K562 (cell line): ENCODE measurements around the gene FGFBP2. TPM values are rescaled to one million over a fixed set of nuclear protein-coding genes. Genes with fewer than 3 reads are reported as not detected.

Experiments
- ATAC-seq: fragments of 200-7000 bp; cut with Tn5 transposase; 3 replicates; pipeline ENCODE4 v1.9.1; 2020; ENCODE audit warnings: moderate library complexity
- BruUV-seq: library from RNA; stranded (reverse); fragments of 400-500 nt; replicated peaks from 2 replicates; lab custom pipeline; 2021; lab: Mats Ljungman, UMichigan
- CTCF ChIA-PET: fragments of 300-600 bp; formaldehyde crosslinking; extraction: SDS; loops from one replicate; lab custom pipeline; 2021; ENCODE audit warnings: low intra/inter-chr PET ratio; lab: Yijun Ruan, JAX
- POLR2A ChIA-PET: fragments of 300-600, 350-650 bp; sonication (Branson Sonifier 250); formaldehyde crosslinking; extraction: SDS; loops from one replicate; lab custom pipeline; 2021; ENCODE audit warnings: antibody characterized with exemption, inconsistent platforms; lab: Yijun Ruan, JAX
- DNase-seq, 4 experiments: peaks; one replicate each; pipeline versions ENCODE4 v3.0.0 to v3.0.0-alpha.2; 2011 to 2018; ENCODE audit warnings: low spot score in 3 of 4, mixed read lengths in 3 of 4; ENCODE audit errors: extremely low read depth in 1 of 4
- FAIRE-seq: peaks from 2 replicates; lab custom pipeline; 2011; peaks lifted over from hg19 to GRCh38; lab: Jason Lieb, UNC
- H2AFZ ChIP-seq: 2 replicates; pipeline ENCODE4 v1.6.0; 2011; ENCODE audit warnings: low read depth, low read length, control low read depth, inconsistent platforms
- H3K27ac ChIP-seq: fragments of 200-600 bp; 3 replicates; pipeline ENCODE4 v1.8.0; 2011; ENCODE audit warnings: low read depth, mild to moderate bottlenecking, control low read depth, inconsistent platforms, low read length, moderate library complexity, mixed read lengths; ENCODE audit errors: extremely low read depth
- H3K27me3 ChIP-seq, 2 experiments: fragments of 300-600 bp in 1 of 2; 2 replicates in 1 of 2; 3 replicates in 1 of 2; pipeline versions ENCODE4 v1.6.0 to v1.8.0; 2011; ENCODE audit warnings: inconsistent platforms in 2 of 2, low read length in 2 of 2, mild to moderate bottlenecking in 1 of 2, mixed read lengths in 1 of 2, moderate library complexity in 1 of 2; ENCODE audit not compliant: control insufficient read depth in 2 of 2, insufficient read depth in 2 of 2
- H3K36me3 ChIP-seq: fragments of 300-600 bp; 3 replicates; pipeline ENCODE4 v1.8.0; 2011; ENCODE audit warnings: mild to moderate bottlenecking, low read length, inconsistent platforms; ENCODE audit not compliant: control insufficient read depth, insufficient read depth
- H3K4me1 ChIP-seq, 2 experiments: fragments of 200-600 bp in 1 of 2; replicated peaks in 1 of 2; 2 replicates in 1 of 2; 3 replicates in 1 of 2; pipeline versions ENCODE4 v1.5.1 to v1.8.0; 2011; ENCODE audit warnings: inconsistent platforms in 2 of 2, low read length in 2 of 2, mild to moderate bottlenecking in 1 of 2, mixed read lengths in 1 of 2, moderate library complexity in 1 of 2; ENCODE audit not compliant: control insufficient read depth in 2 of 2, insufficient read depth in 2 of 2
- H3K4me2 ChIP-seq: 2 replicates; pipeline ENCODE4 v1.6.1; 2011; ENCODE audit warnings: low read length, control low read depth, inconsistent platforms, mixed read lengths; ENCODE audit not compliant: insufficient read depth
- H3K4me3 ChIP-seq: fragments of 200-600 bp; sonication (generic), shearing (Covaris generic); 2 replicates; pipeline ENCODE4 v1.5.1; 2016; ENCODE audit warnings: control low read depth, inconsistent platforms
- H3K79me2 ChIP-seq: fragments of 200-600 bp; 3 replicates; pipeline ENCODE4 v1.8.0; 2011; ENCODE audit warnings: low read length, inconsistent platforms; ENCODE audit not compliant: control insufficient read depth, insufficient read depth
- H3K9ac ChIP-seq, 2 experiments: 2 replicates each; pipeline versions ENCODE4 v1.6.0 to v1.6.1; 2011; ENCODE audit warnings: low read depth in 2 of 2, low read length in 2 of 2, control low read depth in 1 of 2, inconsistent platforms in 1 of 2, mild to moderate bottlenecking in 1 of 2, mixed read lengths in 1 of 2; ENCODE audit not compliant: insufficient read depth in 1 of 2
- H3K9me1 ChIP-seq: one replicate; pipeline ENCODE4 v1.6.0; 2011; ENCODE audit warnings: inconsistent platforms, mild to moderate bottlenecking, low read length, moderate library complexity; ENCODE audit not compliant: control insufficient read depth, insufficient read depth
- H3K9me3 ChIP-seq: replicated peaks from 2 replicates; pipeline ENCODE4 v1.5.1; 2011; ENCODE audit warnings: low read depth, low read length, inconsistent platforms; ENCODE audit not compliant: control insufficient read depth, insufficient read depth
- H4K20me1 ChIP-seq: replicated peaks from 2 replicates; pipeline ENCODE4 v1.6.1; 2011; ENCODE audit warnings: low read length, inconsistent platforms, mixed read lengths; ENCODE audit not compliant: control insufficient read depth, insufficient read depth
- ARID2 ChIP-seq: fragments of 450-650 bp; IDR thresholded peaks from 2 replicates; pipeline ENCODE4 v1.6.1; 2017; ENCODE audit warnings: antibody characterized with exemption, mild to moderate bottlenecking
- BMI1 ChIP-seq: fragments of 150-350 bp; IDR thresholded peaks from 2 replicates; pipeline ENCODE4 v1.6.1; 2014; ENCODE audit warnings: low read length
- TSC22D4 ChIP-seq: fragments of 450-650 bp; IDR thresholded peaks from 2 replicates; pipeline ENCODE4 v1.6.1; 2016; ENCODE audit warnings: missing genetic modification characterization, missing biosample characterization, control low read depth
- ZNF586 ChIP-seq: fragments of 450-650 bp; formaldehyde crosslinking; conservative IDR thresholded peaks from 2 replicates; pipeline ENCODE4 v1.4.0; 2020; ENCODE audit warnings: mild to moderate bottlenecking, moderate library complexity
- ZNF699 ChIP-seq: fragments of 250-450 bp; sonication (Bioruptor Pico); IDR thresholded peaks from 2 replicates; pipeline ENCODE4 v1.8.0; 2021; ENCODE audit warnings: mild to moderate bottlenecking, moderate library complexity; ENCODE audit not compliant: insufficient replicate concordance
- ZNF79 ChIP-seq: fragments of 250-450 bp; sonication (Bioruptor Pico); IDR thresholded peaks from 2 replicates; pipeline ENCODE4 v1.4.0; 2020; ENCODE audit warnings: low read depth, mild to moderate bottlenecking, moderate library complexity
- WGBS: fragments of 100-300 bp; shearing (Covaris generic); methylation state at CpG from one replicate; pipeline ENCODE4 v1.1.6; 2016; ENCODE audit warnings: low coverage, mixed read lengths; ENCODE audit not compliant: insufficient coverage; ENCODE audit errors: missing lambda C conversion rate; 5-methylcytosine and 5-hydroxymethylcytosine counted together
- in situ Hi-C: fragments of 300-500 bp; cut with MboI; formaldehyde crosslinking; loops from 4 replicates; pipeline ENCODE4 v1.15.0; 2018; ENCODE audit warnings: inconsistent platforms, mixed read lengths
- intact Hi-C: fragments of 100-400 bp; cut with micrococcal nuclease; formaldehyde crosslinking; loops from 2 replicates; pipeline ENCODE4 v1.14.2; 2022
- polyA plus RNA-seq, 8 experiments: library from polyadenylated mRNA; depleted of rRNA in 4 of 8; stranded (reverse) in 5 of 8; unstranded in 3 of 8; fragments of >200 nt; fragmentation: Nextera tagmentation in 2 of 8; fragmentation: Illumina TruSeq in 1 of 8; extraction: Ambion mirVana in 2 of 8; extraction: Trizol in 1 of 8; gene quantifications; 2 replicates each; pipeline versions ENCODE4 v1.2.1 to v1.2.3, GENCODE V29; 2011 to 2014; ENCODE audit warnings: inconsistent platforms in 1 of 8, missing spikeins in 1 of 8
- total RNA-seq, 7 experiments: library from RNA; depleted of rRNA in 6 of 7; stranded (reverse); fragments of >200 nt in 6 of 7; fragmentation: Illumina TruSeq in 2 of 7; extraction: Trizol in 2 of 7; gene quantifications; 2 replicates each; pipeline versions ENCODE4 v1.2.1 to v1.2.3, GENCODE V29; 2011 to 2021; ENCODE audit warnings: low replicate concordance in 1 of 7
- TF ChIP-seq, protein P1 (sequence below): fragments of 200-800 bp; sonication (Bioruptor generic); IDR thresholded peaks from 2 replicates; pipeline ENCODE4 v1.6.1; 2017; ENCODE audit warnings: missing genetic modification characterization, missing compliant biosample characterization
- TF ChIP-seq, protein P2 (sequence below): fragments of 450-650 bp; formaldehyde crosslinking; IDR thresholded peaks from 2 replicates; pipeline ENCODE4 v1.4.0; 2020; ENCODE audit warnings: mild to moderate bottlenecking, moderate library complexity
- TF ChIP-seq, protein P3 (sequence below): fragments of 250-450 bp; sonication (Bioruptor Pico); IDR thresholded peaks from 2 replicates; pipeline ENCODE4 v1.5.0; 2020; ENCODE audit warnings: mild to moderate bottlenecking

FGFBP2 gene
- total and polyA plus RNA-seq, 9 of the 15 experiments (the other 6 are each of a cell fraction or from before 2014, with no cell fraction given): not detected

DNA sequence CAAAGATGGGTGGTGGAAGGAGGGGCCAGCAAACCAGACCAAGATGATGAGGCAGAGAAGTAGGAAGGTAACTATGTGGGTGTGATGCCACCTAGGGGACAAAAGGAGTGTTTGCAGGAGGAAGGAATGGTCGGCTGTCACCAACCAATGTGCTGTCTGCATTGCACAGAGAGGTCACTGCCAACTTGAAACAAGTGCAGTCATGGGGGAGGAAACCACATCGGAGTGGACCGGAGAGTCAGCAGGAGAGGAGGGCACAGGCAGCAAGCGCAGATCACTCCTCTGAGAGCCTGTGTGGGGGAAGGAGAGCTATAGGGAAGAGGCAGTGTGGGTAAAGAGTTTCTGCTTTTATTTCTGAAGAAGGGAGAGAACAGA lies 38.5 kb upstream of the FGFBP2 start:
- CTCF ChIA-PET: interaction anchor here (0.7 to 1.2 kb wide), 4 partner anchors 45 to 522 kb away, joined by 3 to 7 read pairs (median 3); no protein-coding TSS in a partner anchor
- ATAC-seq (peak; percentile 99), FAIRE-seq (peak; percentile 97), DNase-seq (peak; percentile 62 to 68 (median 64))
- intact Hi-C loops: loop anchor here (1.0 to 5.0 kb wide), 5 partner anchors 39 to 523 kb away; partner anchors contain the start of gene FGFBP2
- no peaks in the 10 kb centered on the region for H3K4me1 ChIP-seq
- H3K27ac ChIP-seq: no peak overlapping the region
- no peak overlapping the region for H3K9ac ChIP-seq
- in situ Hi-C loops: loop anchor here (5.0 to 10.0 kb wide), 2 partner anchors 197 to 524 kb away; no protein-coding TSS in a partner anchor
- no peaks in the 10 kb centered on the region for H3K9me3 ChIP-seq
- POLR2A ChIA-PET: no interaction called here
- H3K27me3 ChIP-seq: peaks cover 0 to 14% of the 10 kb centered on the region in 2 experiments; a peak in 4 of 5 replicates
- H3K79me2 ChIP-seq: no peaks in the 10 kb centered on the region
- H3K9me1 ChIP-seq: no peaks in the 10 kb centered on the region
- H3K36me3 ChIP-seq: no peaks in the 10 kb centered on the region
- no peaks in the 10 kb centered on the region for H4K20me1 ChIP-seq
- no peak overlapping the region for H3K4me3 ChIP-seq
- no peak overlapping the region for H2AFZ ChIP-seq
- 0% methylated on average over 4 of the region's 4 CpGs for WGBS
- no TSS peak for BruUV-seq
- no peak overlapping the region for H3K4me2 ChIP-seq
- TF ChIP-seq ZNF699 (CRISPR knock-in tag) (no peak), BMI1 (no peak), ZNF79 (CRISPR knock-in tag) (no peak), ARID2 (peak; percentile 14; the same call in 1 of the 2 replicates), ZNF586 (no peak), TSC22D4 (tag) (no peak)
- TF ChIP-seq, protein P1, sequence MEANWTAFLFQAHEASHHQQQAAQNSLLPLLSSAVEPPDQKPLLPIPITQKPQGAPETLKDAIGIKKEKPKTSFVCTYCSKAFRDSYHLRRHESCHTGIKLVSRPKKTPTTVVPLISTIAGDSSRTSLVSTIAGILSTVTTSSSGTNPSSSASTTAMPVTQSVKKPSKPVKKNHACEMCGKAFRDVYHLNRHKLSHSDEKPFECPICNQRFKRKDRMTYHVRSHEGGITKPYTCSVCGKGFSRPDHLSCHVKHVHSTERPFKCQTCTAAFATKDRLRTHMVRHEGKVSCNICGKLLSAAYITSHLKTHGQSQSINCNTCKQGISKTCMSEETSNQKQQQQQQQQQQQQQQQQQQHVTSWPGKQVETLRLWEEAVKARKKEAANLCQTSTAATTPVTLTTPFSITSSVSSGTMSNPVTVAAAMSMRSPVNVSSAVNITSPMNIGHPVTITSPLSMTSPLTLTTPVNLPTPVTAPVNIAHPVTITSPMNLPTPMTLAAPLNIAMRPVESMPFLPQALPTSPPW (CRISPR knock-in tag): peak; percentile 49; the same call in 1 of the 2 replicates
- TF ChIP-seq, protein P2, sequence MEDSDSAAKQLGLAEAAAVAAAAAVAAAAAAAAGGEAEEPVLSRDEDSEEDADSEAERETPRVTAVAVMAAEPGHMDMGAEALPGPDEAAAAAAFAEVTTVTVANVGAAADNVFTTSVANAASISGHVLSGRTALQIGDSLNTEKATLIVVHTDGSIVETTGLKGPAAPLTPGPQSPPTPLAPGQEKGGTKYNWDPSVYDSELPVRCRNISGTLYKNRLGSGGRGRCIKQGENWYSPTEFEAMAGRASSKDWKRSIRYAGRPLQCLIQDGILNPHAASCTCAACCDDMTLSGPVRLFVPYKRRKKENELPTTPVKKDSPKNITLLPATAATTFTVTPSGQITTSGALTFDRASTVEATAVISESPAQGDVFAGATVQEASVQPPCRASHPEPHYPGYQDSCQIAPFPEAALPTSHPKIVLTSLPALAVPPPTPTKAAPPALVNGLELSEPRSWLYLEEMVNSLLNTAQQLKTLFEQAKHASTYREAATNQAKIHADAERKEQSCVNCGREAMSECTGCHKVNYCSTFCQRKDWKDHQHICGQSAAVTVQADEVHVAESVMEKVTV (CRISPR knock-in tag): peak; percentile 63
- TF ChIP-seq, protein P3, sequence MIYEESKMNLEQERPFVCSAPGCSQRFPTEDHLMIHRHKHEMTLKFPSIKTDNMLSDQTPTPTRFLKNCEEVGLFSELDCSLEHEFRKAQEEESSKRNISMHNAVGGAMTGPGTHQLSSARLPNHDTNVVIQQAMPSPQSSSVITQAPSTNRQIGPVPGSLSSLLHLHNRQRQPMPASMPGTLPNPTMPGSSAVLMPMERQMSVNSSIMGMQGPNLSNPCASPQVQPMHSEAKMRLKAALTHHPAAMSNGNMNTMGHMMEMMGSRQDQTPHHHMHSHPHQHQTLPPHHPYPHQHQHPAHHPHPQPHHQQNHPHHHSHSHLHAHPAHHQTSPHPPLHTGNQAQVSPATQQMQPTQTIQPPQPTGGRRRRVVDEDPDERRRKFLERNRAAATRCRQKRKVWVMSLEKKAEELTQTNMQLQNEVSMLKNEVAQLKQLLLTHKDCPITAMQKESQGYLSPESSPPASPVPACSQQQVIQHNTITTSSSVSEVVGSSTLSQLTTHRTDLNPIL (CRISPR knock-in tag): no peak
